ENCODE results near the gene ARHGEF10L.

The ARHGEF10L gene

DNA sequence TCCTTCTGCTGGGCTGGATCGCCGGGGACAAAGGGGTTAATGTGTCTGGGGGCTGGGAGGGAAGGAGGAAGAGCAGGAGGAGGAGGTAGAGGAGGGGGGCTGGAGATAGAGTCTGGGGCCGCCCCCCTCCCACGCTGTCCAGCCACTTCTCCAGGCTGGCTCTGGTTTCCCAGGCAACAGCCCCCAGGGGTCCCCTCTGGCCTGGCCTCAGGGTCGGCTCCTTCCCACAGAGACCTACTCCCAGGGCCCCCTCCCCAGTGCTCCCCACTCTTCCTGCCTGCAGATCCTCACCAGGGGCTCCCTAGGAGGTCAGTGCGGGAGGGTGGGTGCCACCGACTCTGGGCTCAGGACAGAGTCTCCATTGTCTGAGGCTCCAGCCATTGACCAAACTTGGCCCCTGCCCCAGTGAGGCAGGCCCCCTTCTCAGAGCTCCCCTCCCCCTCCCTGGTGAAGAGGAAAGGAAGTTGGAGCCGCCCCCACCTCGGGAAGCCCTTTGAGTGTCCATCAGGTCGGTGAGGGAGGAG, 34.1 kb downstream of the ARHGEF10L start:
- Histone ChIP-seq H3K9me3 (no peaks in the 10 kb centered on the region), H3K4me3 (ENCODE audit: low read depth, low read length) (no peak overlapping the region), H3K4me1 (no peaks in the 10 kb centered on the region), H3K36me3 (no peaks in the 10 kb centered on the region), H3K27me3 (no peaks in the 10 kb centered on the region)
- DNase-seq = no peak
- TF ChIP-seq CTCF (IDR thresholded peaks at IDR 0.05; ENCODE audit: low read depth, low read length) = no peak

DNA sequence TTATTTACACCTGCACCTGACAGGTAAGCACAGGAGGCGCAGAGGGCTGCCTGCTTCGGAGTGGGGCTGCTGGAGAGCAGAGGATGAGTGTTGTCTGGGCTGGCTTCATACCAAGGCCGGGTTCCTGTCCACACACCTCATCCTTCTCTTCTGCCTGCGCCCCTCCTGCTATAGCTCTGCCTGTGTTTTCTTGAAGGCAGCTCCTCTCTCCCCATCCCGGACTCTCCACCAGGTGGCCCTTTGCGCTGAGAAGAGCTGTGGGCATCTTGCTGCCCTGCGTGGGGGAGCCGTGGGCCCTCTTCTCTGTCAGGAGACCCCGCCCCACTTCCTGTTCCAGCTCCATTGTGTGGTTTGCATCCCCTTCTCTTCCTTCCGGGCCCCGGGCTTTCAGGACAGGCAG, 35.0 kb downstream of the ARHGEF10L start:
- Histone ChIP-seq H3K9me3 (no peaks in the 10 kb centered on the region), H3K4me1 (no peaks in the 10 kb centered on the region), H3K36me3 (no peaks in the 10 kb centered on the region), H3K27me3 (no peaks in the 10 kb centered on the region), H3K4me3 (ENCODE audit: low read depth, low read length) (no peak overlapping the region)
- peak; percentile 37 for TF ChIP-seq CTCF (IDR thresholded peaks at IDR 0.05; ENCODE audit: low read depth, low read length)
- no peak for DNase-seq

- no peaks in the 10 kb centered on the region for H3K36me3 ChIP-seq
- H3K4me3 ChIP-seq (ENCODE audit: low read depth, low read length) = no peak overlapping the region
- no peak for TF ChIP-seq CTCF (IDR thresholded peaks at IDR 0.05; ENCODE audit: low read depth, low read length)
- H3K9me3 ChIP-seq = no peaks in the 10 kb centered on the region
- no peak for DNase-seq
- no peaks in the 10 kb centered on the region for H3K4me1 ChIP-seq
- no peaks in the 10 kb centered on the region for H3K27me3 ChIP-seq
Measured at GRCh38 chr1:17575797-17576518, 36.5 kb downstream of the ARHGEF10L start.

GRCh38 chr1:17576519-17576853, 37.0 kb downstream of the ARHGEF10L start:
- no peak for DNase-seq

GRCh38 chr1:17577907-17578297, 38.4 kb downstream of the ARHGEF10L start:
- no peak for DNase-seq
- H3K4me1 ChIP-seq = no peaks in the 10 kb centered on the region

More at GRCh38 chr1:17576519-17576853, 37.0 kb downstream of the ARHGEF10L start:
- Histone ChIP-seq H3K4me1 (no peaks in the 10 kb centered on the region), H3K4me3 (ENCODE audit: low read depth, low read length) (no peak overlapping the region), H3K27me3 (no peaks in the 10 kb centered on the region), H3K36me3 (no peaks in the 10 kb centered on the region), H3K9me3 (no peaks in the 10 kb centered on the region)
- TF ChIP-seq CTCF (IDR thresholded peaks at IDR 0.05; ENCODE audit: low read depth, low read length) = no peak

More at GRCh38 chr1:17577907-17578297, 38.4 kb downstream of the ARHGEF10L start:
- Histone ChIP-seq H3K4me3 (ENCODE audit: low read depth, low read length) (no peak overlapping the region), H3K9me3 (no peaks in the 10 kb centered on the region), H3K36me3 (no peaks in the 10 kb centered on the region), H3K27me3 (no peaks in the 10 kb centered on the region)
- TF ChIP-seq CTCF (IDR thresholded peaks at IDR 0.05; ENCODE audit: low read depth, low read length) = no peak

Measured in BE2C (cell line).